Stimulated activated CD8-positive, alpha-beta memory T cell treated with anti-CD3 and anti-CD28 coated beads, Interleukin-15, amount 100 ng/mL, for 4 hours (primary cell): ENCODE results near the gene BCL2.

ENCODE experiments used
- DNase-seq, 2 donors: peaks; one replicate each; pipeline ENCODE4 v3.0.0-alpha.2; 2020; ENCODE audit warnings: low read depth in 2 of 2

Gene BCL2

GRCh38 chr18:63157293-63158011 is 162.1 kb downstream of the BCL2 start:
- DNase-seq: no peak

- no peak for DNase-seq
These were observed 163.4 kb downstream of the BCL2 start for GRCh38 chr18:63155910-63156773.

GRCh38 chr18:63155169-63155852 is 164.3 kb downstream of the BCL2 start:
- DNase-seq: peak; percentile 66 to 81

- DNase-seq: no peak
These were observed 165.0 kb downstream of the BCL2 start for GRCh38 chr18:63154350-63155152.

- no peak for DNase-seq
These were observed 166.8 kb downstream of the BCL2 start for GRCh38 chr18:63152791-63153190.

GRCh38 chr18:63152096-63152495 is 167.5 kb downstream of the BCL2 start:
- no peak for DNase-seq

- DNase-seq: no peak
These were observed 168.0 kb downstream of the BCL2 start for GRCh38 chr18:63151539-63151938.

GRCh38 chr18:63150942-63151421 is 168.6 kb downstream of the BCL2 start:
- no peak for DNase-seq

GRCh38 chr18:63150326-63150725 is 169.2 kb downstream of the BCL2 start:
- DNase-seq: no peak

- DNase-seq: no peak
These were observed 170.3 kb downstream of the BCL2 start for GRCh38 chr18:63149302-63149587.

- DNase-seq: no peak
These were observed 170.9 kb downstream of the BCL2 start for GRCh38 chr18:63148449-63149301.

GRCh38 chr18:63147973-63148372 is 171.6 kb downstream of the BCL2 start:
- no peak for DNase-seq

GRCh38 chr18:63146828-63147409 is 172.7 kb downstream of the BCL2 start:
- no peak for DNase-seq

GRCh38 chr18:63145851-63146555 is 173.6 kb downstream of the BCL2 start:
- no peak for DNase-seq

GRCh38 chr18:63145166-63145850 is 174.3 kb downstream of the BCL2 start:
- no peak for DNase-seq

GRCh38 chr18:63144748-63145147 is 174.8 kb downstream of the BCL2 start:
- no peak for DNase-seq

GRCh38 chr18:63143330-63143771 is 176.2 kb downstream of the BCL2 start:
- no peak for DNase-seq

- no peak for DNase-seq
These were observed 176.9 kb downstream of the BCL2 start for GRCh38 chr18:63142594-63143225.

- no peak for DNase-seq
These were observed 177.8 kb downstream of the BCL2 start for GRCh38 chr18:63141778-63142176.
